Vagina (tissue), 2 donors: ENCODE data around the gene ZNF541.

Source experiments
- CTCF ChIP-seq, 3 experiments: fragments of 450-650 bp in 2 of 3; fragments of 200-600 bp in 1 of 3; sonication (generic) in 1 of 3; IDR thresholded peaks; one replicate each; pipeline ENCODE4 v1.5.1; 2017 to 2019; ENCODE audit warnings: antibody characterized with exemption in 3 of 3, mild to moderate bottlenecking in 2 of 3, moderate library complexity in 2 of 3
- POLR2A ChIP-seq, 2 donors: fragments of 450-650 bp; IDR thresholded peaks; one replicate each; pipeline ENCODE4 v1.6.1; 2017; ENCODE audit warnings: antibody characterized with exemption in 2 of 2, mild to moderate bottlenecking in 2 of 2, moderate library complexity in 2 of 2
- POLR2AphosphoS5 ChIP-seq, 2 donors: sonication (generic); formaldehyde crosslinking; IDR thresholded peaks; one replicate each; pipeline ENCODE4 v1.9.0; 2017; ENCODE audit warnings: antibody characterized with exemption in 2 of 2, mild to moderate bottlenecking in 2 of 2, low read depth in 1 of 2; ENCODE audit not compliant: insufficient read depth in 1 of 2

- TF ChIP-seq CTCF (IDR thresholded peaks at IDR 0.05) (no peak), POLR2AphosphoS5 (IDR thresholded peaks at IDR 0.05; ENCODE audit: insufficient read depth in 1 of 2, low read depth in 1 of 2) (peak; percentile 91 to 98), POLR2A (IDR thresholded peaks at IDR 0.05) (peak in 1 of 2 donors; percentile 88)
Observed at GRCh38 chr19:47600246-47601179, 27.6 kb upstream of the ZNF541 start.
